Lung microvascular endothelial cell (primary cell): ENCODE results near the gene HES5. TPM values are rescaled to one million over a fixed set of nuclear protein-coding genes. Genes with fewer than 3 reads are reported as not detected.
"Not testable (repeated sequence)": the region's sequence is repeated elsewhere in the genome, so short reads cannot be mapped to it uniquely, and the experiment has no call there.

Experiments
- DNase-seq, 2 donors: peaks; one replicate each; pipeline versions ENCODE4 v3.0.0 to v3.0.0-alpha.2; 2010; ENCODE audit warnings: low read depth in 2 of 2
- total RNA-seq: library from RNA; depleted of rRNA; stranded (reverse); fragments of >200 nt; gene quantifications from 2 replicates; pipeline ENCODE4 v1.2.1, GENCODE V29; 2014

HES5 gene
- total RNA-seq, 1 donor from 2014 or later, result not detected

DNA sequence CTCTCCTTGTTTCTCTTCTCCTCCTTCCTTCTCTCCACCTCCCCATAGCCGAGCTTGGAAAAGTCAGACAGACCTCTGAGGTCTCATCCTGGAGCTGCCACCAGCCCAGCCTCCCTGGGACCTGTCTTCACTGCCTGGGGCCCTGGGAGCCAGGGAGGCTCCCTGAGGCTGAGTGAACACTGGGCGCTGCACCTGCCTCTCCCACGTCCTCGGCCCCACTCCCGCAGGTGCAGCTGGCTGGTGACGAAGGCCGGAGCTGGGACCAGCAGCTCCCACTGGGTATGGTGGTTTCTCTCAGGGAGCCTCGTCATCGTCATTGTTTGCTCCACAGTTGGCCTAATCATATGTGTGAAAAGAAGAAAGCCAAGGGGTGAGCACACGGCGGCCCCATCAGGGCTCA lies 31.4 kb upstream of the HES5 start:
- no peak for DNase-seq

DNA sequence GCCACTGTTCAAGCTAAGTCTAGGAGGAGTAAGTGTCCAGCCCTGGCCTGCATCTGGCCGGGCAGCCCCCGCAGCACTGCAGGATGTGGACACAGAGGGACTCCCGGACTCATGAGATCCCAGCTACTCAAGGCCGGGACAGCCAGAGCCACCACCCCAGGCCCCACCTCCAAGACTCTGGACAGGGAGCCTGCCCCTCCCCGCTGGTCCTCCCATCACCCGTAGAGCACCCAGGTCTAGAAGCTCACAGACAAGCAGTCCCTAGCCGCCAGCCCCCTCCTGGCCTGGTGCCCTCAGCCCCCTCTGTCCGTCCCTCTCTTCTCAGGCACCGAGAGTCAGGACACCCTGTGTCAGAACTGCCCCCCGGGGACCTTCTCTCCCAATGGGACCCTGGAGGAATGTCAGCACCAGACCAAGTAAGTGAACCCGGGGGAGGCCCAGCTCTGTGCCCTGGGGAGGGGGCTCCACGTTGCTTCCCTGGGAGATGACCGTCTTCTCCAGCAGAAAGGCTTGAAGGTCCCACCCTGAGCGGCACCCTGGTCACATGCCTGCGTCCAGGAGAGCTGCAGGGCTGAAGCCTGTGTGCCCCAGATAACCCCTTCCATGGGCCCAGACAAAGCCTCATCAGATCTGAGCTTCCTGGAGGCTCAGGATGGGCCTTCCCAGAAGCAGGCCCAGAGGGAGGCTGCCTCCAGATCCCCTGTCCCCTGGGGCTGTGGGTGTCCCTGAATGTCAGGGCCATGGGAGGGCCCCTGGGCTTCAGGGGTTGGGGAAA lies 30.4 kb upstream of the HES5 start:
- DNase-seq, result no peak

DNA sequence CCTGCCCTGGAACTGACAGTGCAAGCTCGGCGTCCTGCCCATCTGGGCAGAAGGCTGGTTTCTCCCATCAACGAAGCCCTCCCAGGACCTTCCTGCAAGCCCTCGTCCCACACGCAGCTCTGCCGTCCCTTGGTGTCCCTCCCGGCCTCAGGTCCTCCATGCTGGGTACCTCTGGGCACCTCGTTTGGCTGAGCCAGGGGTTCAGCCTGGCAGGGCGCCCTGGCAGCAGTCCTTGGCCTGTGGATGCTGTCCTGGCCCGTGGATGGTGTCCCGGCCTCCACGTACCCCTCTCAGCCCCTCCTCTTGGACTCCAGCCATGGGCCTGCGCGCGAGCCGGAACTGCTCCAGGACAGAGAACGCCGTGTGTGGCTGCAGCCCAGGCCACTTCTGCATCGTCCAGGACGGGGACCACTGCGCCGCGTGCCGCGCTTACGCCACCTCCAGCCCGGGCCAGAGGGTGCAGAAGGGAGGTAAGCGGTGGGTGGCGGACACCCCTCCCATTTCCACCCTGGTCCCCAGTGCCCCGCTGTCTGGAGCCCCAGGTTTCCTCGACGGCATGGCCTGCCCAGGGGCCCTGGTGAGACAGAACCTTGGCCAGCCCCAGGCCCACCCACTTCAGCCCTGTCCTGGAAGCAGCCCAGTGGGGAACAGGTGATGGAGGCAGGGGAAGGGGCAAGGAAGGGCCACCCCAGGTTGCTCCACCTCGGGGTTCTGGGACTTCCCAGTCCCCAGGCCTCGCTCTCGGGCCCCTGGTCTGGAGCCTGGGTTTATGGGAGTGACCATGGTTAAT lies 29.6 kb upstream of the HES5 start:
- no peak for DNase-seq

DNA sequence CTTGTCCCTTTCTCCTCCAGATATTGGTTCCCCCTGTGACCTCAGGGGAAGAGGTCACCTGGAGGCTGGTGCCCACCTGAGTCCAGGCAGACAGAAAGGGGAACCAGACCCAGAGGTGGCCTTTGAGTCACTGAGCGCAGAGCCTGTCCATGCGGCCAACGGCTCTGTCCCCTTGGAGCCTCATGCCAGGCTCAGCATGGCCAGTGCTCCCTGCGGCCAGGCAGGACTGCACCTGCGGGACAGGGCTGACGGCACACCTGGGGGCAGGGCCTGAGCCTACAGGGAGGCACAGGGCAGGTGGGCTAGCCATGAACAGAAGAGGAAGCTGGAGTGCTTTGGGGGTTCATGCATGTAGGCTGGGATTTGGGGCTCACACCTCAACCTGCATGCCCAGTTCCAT lies 28.8 kb upstream of the HES5 start:
- DNase-seq, result no peak

DNA sequence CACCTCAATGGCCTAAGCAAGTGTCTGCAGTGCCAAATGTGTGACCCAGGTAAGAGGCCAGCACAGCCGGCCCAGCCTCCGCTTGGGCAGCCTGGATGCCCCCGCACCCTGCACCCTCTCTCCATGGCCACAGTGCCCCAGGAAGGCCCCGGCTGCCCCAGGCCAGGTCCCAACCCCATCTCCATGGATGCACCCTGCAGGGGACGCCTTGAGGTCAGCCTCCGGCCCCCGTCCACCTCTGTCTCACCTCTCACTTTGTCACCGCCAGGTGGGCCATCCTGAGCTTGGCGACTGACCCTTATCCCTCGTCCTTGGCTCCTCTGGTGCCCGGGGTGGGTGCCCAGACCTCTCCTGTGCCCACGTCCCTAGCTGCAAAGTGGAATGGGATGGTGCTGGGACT lies 28.4 kb upstream of the HES5 start:
- DNase-seq, result no peak

DNA sequence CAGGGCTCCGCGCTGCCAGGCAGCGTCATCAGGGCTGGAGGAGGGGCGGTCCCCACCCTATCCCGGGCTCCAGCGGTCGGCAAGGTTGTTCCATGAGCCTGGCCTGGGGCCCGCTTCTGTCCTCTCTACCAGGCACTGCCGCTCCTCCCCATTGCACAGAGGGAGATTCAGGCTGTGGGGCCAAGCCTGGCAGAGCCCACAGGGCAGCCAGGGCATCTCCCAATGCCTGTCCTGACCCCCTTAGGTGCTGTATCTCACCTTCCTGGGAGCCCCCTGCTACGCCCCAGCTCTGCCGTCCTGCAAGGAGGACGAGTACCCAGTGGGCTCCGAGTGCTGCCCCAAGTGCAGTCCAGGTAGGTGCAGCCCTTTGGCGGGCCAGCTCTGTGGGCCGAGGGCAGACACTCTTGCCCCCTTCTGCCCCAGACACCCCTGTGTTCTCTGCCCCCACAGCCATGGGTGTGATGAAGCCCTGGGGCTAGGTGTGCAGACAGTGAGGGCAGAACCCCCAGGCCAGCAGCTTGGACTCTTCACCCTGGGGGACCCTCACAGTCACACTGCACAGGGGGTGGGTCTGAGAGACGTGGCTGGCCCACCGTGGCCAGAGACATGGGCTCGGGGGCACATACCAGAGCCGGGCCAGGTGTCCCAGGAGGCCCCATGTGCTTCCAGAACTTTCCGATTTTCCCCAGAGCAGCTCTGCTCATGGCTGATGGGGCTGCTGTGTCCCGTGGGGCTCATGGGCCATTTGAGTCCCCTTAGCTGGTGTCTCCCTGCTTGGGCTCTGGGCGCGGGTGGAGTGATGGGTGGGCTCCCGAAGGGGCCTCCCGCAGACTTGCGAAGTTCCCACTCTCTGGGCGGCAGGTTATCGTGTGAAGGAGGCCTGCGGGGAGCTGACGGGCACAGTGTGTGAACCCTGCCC lies 27.7 kb upstream of the HES5 start:
- peak in 1 of 2 donors; percentile 65 for DNase-seq

DNA sequence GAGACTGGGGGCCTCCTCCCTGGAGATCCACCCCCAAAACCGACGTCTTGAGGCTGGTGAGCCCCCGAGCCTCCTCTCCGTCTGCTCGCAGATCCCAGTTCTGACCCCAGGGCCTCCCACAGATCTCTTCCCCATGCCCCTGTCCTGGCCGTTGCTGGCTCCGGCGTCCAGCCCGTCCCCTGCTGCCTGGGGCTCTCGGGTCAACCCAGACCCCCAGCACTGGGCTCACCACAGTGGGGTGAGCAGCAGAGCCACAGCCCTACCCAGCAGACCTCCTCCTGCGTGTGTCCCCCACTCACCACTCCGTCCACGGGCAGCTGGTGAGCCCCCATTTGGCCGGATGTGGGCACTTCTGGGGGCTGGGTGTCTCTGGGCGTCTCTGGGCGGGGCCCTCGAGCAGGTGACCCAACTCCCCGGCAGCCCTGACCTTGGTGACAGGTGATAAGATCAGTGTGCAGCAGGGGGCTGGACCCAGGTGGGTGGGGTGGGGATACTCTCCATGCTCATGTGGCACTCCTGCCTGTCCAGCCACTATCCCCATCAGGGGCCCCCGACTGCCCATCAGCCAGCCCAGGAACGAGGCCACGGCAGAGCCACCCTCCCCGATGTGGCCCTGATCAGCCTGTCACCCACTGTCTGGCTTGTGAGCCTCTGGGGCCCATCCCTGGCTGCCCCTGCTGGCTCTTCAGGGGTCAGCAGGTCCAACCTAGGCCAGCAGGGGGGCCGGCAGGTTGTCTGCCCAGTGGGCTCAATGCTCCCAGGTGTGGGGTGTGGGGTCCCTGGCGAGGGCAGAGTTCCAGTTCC lies 26.8 kb upstream of the HES5 start:
- peak in 1 of 2 donors; percentile 27 for DNase-seq

DNA sequence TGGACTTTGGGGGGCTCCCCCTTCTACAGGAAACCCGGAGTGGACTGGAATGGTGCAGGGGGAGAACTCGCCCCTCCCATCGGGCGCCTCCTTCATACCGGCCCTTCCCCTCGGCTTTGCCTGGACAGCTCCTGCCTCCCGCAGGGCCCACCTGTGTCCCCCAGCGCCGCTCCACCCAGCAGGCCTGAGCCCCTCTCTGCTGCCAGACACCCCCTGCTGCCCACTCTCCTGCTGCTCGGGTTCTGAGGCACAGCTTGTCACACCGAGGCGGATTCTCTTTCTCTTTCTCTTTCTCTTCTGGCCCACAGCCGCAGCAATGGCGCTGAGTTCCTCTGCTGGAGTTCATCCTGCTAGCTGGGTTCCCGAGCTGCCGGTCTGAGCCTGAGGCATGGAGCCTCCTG lies 26.2 kb upstream of the HES5 start, which contains the start of gene TNFRSF14:
TNFRSF14 (plus strand) TSS at position 95 of the 401 bp plus-strand sequence; CDS start at position 389, 294 bp downstream.
- peak; percentile 75 to 80 for DNase-seq

DNA sequence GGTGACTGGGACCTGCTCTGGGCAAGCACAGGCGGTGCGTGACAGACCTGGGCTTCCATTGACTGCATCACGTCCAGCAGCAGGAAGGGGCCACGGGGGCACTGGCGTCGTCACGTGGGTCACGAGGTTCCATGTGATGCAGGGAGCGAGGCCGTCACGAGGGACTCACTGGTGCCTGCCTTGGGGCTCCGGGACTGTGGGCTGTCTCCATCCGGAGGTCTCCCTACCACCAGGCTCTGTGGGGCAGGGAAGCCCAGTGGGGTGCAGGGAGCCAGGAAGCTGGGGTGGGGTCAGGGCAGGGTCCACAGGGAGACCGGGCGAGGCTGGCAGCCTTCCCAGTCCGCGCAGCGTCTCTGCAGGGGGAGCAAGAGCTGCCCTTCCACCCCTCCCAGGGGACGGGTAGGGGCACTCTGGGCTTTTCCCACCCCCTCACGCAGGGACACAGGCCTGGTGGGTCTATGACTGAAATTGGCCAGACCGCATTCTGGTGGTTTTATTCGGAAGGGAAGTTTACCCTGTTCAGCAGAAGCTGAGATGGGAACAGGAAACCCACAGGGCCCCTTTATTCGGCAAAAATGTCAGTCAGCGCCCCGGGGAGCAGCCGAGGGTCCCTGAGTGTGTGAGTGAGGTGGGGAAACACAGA lies 25.7 kb upstream of the HES5 start:
- DNase-seq, result peak; percentile 82 to 97

DNA sequence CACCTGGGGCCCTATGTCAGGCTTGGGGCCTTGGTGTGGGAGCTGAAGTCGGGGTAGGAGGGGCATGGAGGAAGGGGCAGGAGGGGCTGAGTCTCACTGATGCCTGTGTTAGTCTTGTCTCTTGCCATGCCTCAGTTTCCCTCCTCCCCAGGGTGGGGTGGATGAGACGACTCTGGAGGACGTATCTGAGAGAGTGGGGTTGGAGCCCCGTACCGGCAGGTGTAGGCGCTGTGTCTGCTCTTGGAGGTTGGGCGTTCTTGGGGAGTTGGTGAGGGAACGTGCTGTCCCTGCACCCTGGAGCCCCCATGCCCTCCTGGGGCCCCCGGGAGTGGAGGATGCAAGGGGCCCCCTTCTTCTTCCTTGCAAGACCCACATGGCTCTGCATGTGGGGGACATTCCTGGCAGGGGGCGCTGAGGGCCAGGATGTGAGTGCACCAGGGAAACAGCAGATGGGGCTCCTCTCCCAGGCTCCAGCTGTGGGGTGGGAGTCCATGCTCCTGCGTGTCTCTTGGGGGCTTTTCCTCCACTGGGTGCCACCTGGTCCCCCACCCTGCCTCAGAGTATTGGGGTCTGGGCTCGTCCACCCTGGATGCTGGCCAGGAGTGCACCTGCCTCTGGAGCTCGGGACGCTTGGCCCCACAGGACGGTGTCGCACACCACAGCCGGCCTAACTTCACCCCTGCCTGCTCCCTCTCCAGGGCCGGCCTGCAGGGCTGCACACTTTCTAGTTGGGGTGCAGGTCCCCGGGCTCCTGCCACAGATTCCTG lies 24.7 kb upstream of the HES5 start:
- DNase-seq, result peak; percentile 55 to 73

DNA sequence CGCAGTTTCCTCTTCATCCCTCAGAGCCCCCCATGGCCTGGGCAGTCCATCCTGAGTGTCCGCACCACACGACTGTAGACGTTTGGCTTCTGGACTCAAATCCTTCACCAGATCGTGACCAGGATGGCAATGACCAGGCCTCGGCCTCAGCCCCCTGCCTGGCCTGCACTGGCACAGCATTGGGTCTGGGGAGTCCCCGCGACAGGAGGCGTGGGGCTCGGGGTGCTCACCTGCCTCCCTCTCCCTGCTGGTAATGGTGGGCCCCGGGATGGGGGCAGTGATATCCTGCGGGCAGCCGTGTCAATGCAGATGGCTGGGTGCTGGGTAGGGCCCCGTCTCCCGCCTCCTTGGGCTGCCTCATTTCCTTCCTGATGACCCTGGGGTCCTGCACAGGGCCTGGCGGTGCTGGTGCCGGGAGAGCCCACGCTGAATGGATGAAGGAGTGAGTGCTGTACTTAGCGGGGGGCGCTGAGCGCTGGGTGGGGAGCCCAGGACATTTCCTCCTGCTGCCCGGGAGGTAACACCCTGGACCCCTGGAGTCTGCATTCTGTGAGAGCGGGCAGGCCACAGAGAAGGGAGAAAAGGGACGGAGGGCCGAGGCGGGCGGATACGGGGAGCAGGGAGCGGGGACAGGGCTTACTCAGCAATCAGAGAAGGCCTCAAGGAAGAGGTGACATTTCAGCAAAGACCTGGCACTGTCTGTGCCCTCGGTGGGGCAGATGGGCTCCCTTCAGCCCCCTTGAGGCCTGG lies 24.0 kb upstream of the HES5 start:
- peak in 1 of 2 donors; percentile 59 for DNase-seq

DNA sequence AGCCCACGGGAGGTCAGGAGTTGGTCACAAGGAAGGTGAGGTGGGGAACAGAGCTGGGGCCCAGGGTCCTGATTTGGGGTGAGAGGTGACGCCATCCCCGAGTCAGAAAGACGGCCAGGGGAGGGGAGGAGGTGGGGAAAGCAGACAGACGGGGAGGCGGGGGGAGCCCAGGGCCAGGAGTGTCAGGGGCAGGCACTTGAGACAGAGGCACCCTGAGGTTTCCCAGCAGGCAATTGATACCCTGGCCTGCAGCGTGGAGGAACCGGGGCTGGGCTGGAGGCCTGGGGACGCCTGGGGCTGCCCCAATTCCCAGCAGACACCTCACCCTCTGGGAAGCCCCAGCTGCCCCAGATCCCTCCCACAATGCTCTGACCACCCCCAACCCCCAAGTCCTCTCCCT lies 23.0 kb upstream of the HES5 start:
- DNase-seq, result not testable (repeated sequence)

DNA sequence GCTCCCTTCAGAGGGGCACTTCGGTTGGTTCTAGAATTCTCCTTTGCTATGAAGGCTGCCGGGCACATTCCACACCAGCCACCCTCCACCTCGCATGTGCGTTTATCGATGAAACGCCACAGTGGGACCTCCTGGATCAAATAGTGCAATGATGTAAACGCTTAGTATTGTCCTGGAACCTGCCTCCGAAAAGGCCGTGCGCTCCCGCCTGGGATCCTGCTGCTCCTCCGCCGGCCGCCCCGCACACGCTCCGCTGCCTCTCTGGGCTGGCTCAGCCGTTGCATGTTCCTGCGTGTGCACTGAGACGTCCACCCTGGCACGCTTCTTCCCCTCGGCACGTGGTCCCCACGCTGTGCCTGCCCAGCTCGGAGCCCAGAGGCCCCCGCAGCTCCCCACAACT lies 22.1 kb upstream of the HES5 start:
- DNase-seq, result no peak

DNA sequence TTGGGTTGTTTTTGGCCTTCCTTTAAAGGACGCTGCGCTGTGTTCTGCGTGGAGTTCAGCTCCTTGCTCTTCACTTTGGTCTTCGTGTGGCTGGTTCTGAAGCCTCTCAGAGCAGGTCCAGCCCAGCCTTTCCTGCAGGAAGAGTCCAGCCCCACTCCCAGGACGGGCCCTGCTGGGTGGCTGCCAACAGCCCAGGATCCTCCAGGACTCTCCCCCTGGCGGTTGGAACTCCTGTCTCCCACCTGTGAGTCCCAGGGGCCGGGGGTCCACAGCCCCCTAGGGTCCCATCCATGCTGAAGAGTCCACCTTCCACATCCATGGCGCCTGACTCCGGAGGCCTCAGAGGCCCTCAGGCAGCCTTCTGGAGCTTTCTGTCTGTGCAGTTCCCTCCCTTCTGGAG lies 21.5 kb upstream of the HES5 start:
- DNase-seq, result not testable (repeated sequence)

DNA sequence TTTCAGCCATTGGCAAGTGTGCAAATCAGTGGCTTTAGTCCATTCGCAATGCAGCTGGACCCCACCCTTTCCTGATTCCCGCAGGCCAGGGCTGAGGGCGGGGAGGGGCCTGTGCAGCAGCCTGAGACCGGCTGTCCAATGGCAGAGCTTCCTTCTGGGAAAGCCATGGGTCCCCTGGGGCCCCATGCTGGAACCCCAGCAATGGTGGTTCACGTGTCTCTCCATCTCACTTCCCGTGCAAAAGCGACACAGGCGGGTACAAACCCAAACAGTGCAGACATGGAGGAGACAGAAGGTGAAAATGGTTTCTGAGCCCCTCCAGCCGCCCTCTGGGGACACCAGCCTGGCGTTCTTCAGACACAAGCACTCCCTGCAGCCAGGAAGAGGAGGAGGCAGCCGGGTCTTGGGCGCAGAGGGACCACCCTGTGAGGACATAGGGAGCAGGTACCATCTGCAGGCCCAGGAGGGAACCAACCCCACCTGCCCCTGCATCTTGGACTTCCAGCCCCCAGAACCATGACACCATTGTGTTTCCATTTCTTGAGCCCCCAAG lies 20.3 kb upstream of the HES5 start:
- DNase-seq, result not testable (repeated sequence)

DNA sequence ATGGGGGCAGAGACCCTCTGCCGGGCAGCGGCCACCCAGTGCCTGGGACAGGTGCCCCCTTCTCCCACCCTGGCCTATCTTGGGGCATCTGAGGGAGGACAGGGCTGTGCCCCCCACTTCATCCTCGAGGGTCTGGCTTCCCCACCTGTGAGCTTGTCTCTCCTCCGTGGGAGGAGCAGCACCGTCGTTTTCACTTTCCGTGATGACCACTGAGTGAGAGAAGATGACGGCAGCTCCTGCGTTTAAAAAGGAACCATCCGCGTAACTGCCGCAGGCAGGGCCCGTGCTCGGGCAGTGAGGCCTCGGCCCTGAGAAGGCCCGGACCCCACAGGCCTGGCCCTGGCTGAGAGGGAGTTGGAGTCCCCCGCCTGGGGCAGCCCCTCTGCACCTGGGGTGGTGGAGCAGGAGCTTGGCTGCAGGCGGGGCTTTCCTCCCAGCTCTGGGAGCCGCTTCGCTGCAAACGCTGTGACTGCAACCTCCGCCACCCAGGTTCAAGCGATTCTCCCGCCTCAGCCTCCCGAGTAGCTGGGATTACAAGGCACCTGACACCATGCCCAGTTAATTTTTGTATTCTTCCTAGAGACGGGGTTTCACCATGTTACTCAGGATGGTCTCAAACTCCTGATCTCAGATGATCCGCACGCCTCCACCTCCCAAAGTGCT lies 19.4 kb upstream of the HES5 start:
- DNase-seq, result not testable (repeated sequence)

DNA sequence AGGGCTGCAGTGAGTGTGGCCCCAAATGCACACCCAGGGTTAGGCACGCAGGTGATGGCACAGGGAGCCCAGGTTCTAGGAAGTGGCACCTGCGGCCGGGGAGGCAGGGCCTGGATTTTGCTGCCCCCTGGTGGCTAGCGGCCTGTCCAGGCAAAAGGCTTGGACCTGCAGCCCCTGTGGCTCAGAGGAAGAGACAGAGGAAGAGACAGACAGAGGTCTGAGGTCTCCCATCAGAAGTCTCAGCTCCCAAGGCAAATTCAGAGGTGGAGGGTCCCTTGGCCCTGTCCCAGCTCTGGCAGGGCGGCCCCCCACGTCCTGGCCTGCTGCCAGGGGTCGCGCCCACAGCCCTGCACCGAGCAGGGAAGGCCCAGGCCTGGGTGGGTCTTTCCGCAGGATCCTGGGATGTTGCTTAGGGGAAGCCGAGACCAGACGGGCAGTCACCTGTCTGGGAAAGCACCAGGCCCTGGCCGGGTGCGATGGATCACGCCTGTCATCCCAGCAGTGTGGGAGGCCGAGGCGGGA lies 18.1 kb upstream of the HES5 start:
- peak; percentile 69 to 89 for DNase-seq
